Gastroesophageal sphincter (tissue), 3 donors: ENCODE measurements around the gene CTSZ.

Experiments used
- CTCF ChIP-seq, 4 experiments: fragments of 200-600 bp in 2 of 4; fragments of 450-650 bp in 2 of 4; sonication (generic) in 1 of 4; IDR thresholded peaks; one replicate each; pipeline ENCODE4 v1.5.1; 2017 to 2019; ENCODE audit warnings: antibody characterized with exemption in 4 of 4, mild to moderate bottlenecking in 2 of 4, moderate library complexity in 2 of 4
- POLR2A ChIP-seq, 2 donors: fragments of 450-650 bp; IDR thresholded peaks; one replicate each; pipeline ENCODE4 v1.6.1; 2017; ENCODE audit warnings: antibody characterized with exemption in 2 of 2, mild to moderate bottlenecking in 2 of 2, moderate library complexity in 1 of 2

GRCh38 chr20:59014680-59015389, 7.8 kb upstream of the CTSZ start:
- TF ChIP-seq CTCF (IDR thresholded peaks at IDR 0.05) = no peak
- TF ChIP-seq POLR2A (IDR thresholded peaks at IDR 0.05) = no peak
